ENCODE measurements around the gene CLINT1. TPM values are rescaled to one million over a fixed set of nuclear protein-coding genes. Genes with fewer than 3 reads are reported as not detected.

Gene CLINT1
- total RNA-seq, 1 experiment from 2014 or later, result 79.6 TPM

DNA sequence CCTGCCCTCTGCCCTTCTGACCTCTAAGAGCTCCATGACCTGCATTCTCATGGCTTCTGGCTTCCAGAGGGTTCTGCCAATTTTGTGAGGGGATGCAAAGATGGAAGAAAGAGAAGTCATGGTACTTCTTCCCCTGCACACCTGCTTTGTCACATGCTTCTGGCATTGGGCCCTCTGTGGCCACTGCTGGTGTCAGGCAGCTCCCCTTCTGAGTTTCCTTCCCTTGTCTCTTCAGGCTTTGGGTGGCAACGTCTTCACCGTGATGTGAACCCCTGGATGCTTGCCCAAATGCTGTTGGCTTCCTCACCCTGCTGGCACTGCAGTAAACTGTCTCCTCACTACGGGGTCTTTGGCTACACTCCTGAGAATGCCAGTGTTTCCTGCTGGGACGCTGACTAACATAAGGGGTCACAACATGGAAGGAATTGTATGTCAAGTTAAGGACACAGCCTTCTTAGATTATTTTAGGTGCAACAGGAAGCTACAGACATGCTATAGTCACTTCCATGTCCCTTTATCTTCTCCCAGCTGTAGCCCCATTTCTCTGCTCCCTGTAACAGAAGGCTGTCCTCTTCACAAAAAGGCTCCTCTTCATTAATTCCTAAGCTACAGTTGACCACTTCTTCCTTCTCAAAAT, 8.9 kb upstream of the CLINT1 start:
- Mint-ChIP-seq H3K9me3 (peaks cover 7% of the 10 kb centered on the region), H3K36me3 (peaks cover 5% of the 10 kb centered on the region; the same call in 1 of the 2 replicates), H3K27ac (no peak overlapping the region), H3K4me3 (no peak overlapping the region), H3K27me3 (ENCODE audit: low read depth) (no peaks in the 10 kb centered on the region), H3K4me1 (peaks cover 11% of the 10 kb centered on the region)
- CTCF ChIA-PET, result interaction anchor here (1.2 to 1.7 kb wide), 2 partner anchors 12 to 39 kb away, joined by 4 read pairs; no protein-coding TSS in a partner anchor
- TF ChIP-seq FOXK1 (CRISPR knock-in tag; IDR thresholded peaks at IDR 0.05), result no peak
- no peak for TF ChIP-seq ZMAT4 (CRISPR knock-in tag; IDR thresholded peaks at IDR 0.05)
- no peak for TF ChIP-seq ZNF219 (CRISPR knock-in tag; IDR thresholded peaks at IDR 0.05; ENCODE audit: borderline replicate concordance)
- TF ChIP-seq, protein P1, sequence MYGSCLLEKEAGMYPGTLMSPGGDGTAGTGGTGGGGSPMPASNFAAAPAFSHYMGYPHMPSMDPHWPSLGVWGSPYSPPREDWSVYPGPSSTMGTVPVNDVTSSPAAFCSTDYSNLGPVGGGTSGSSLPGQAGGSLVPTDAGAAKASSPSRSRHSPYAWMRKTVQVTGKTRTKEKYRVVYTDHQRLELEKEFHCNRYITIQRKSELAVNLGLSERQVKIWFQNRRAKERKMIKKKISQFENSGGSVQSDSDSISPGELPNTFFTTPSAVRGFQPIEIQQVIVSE (CRISPR knock-in tag; IDR thresholded peaks at IDR 0.05; ENCODE audit: borderline replicate concordance), result no peak
- TF ChIP-seq ZNF138 (CRISPR knock-in tag; conservative IDR thresholded peaks at IDR 0.05), result no peak
- TF ChIP-seq, protein P2, sequence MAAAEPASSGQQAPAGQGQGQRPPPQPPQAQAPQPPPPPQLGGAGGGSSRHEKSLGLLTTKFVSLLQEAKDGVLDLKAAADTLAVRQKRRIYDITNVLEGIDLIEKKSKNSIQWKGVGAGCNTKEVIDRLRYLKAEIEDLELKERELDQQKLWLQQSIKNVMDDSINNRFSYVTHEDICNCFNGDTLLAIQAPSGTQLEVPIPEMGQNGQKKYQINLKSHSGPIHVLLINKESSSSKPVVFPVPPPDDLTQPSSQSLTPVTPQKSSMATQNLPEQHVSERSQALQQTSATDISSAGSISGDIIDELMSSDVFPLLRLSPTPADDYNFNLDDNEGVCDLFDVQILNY (CRISPR knock-in tag; IDR thresholded peaks at IDR 0.05), result no peak
- no peak for TF ChIP-seq ZBTB43 (CRISPR knock-in tag; IDR thresholded peaks at IDR 0.05)
- no peak for TF ChIP-seq MYBL2 (CRISPR knock-in tag; IDR thresholded peaks at IDR 0.05)
- no peak for TF ChIP-seq ZNF121 (CRISPR knock-in tag; IDR thresholded peaks at IDR 0.05)
- TF ChIP-seq, protein P3, sequence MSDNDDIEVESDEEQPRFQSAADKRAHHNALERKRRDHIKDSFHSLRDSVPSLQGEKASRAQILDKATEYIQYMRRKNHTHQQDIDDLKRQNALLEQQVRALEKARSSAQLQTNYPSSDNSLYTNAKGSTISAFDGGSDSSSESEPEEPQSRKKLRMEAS (CRISPR knock-in tag; IDR thresholded peaks at IDR 0.05), result no peak
- no peak for TF ChIP-seq OVOL2 (CRISPR knock-in tag; IDR thresholded peaks at IDR 0.05; ENCODE audit: borderline replicate concordance)
- TF ChIP-seq, protein P4, sequence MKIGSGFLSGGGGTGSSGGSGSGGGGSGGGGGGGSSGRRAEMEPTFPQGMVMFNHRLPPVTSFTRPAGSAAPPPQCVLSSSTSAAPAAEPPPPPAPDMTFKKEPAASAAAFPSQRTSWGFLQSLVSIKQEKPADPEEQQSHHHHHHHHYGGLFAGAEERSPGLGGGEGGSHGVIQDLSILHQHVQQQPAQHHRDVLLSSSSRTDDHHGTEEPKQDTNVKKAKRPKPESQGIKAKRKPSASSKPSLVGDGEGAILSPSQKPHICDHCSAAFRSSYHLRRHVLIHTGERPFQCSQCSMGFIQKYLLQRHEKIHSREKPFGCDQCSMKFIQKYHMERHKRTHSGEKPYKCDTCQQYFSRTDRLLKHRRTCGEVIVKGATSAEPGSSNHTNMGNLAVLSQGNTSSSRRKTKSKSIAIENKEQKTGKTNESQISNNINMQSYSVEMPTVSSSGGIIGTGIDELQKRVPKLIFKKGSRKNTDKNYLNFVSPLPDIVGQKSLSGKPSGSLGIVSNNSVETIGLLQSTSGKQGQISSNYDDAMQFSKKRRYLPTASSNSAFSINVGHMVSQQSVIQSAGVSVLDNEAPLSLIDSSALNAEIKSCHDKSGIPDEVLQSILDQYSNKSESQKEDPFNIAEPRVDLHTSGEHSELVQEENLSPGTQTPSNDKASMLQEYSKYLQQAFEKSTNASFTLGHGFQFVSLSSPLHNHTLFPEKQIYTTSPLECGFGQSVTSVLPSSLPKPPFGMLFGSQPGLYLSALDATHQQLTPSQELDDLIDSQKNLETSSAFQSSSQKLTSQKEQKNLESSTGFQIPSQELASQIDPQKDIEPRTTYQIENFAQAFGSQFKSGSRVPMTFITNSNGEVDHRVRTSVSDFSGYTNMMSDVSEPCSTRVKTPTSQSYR (CRISPR knock-in tag; IDR thresholded peaks at IDR 0.05), result no peak
- no peak for TF ChIP-seq ZNF263 (CRISPR knock-in tag; IDR thresholded peaks at IDR 0.05; ENCODE audit: low read depth)
- TF ChIP-seq ZNF512 (CRISPR knock-in tag; IDR thresholded peaks at IDR 0.05; ENCODE audit: borderline replicate concordance), result no peak
- no peak for TF ChIP-seq GTF2I (CRISPR knock-in tag; conservative IDR thresholded peaks at IDR 0.05)
- TF ChIP-seq, protein P5, sequence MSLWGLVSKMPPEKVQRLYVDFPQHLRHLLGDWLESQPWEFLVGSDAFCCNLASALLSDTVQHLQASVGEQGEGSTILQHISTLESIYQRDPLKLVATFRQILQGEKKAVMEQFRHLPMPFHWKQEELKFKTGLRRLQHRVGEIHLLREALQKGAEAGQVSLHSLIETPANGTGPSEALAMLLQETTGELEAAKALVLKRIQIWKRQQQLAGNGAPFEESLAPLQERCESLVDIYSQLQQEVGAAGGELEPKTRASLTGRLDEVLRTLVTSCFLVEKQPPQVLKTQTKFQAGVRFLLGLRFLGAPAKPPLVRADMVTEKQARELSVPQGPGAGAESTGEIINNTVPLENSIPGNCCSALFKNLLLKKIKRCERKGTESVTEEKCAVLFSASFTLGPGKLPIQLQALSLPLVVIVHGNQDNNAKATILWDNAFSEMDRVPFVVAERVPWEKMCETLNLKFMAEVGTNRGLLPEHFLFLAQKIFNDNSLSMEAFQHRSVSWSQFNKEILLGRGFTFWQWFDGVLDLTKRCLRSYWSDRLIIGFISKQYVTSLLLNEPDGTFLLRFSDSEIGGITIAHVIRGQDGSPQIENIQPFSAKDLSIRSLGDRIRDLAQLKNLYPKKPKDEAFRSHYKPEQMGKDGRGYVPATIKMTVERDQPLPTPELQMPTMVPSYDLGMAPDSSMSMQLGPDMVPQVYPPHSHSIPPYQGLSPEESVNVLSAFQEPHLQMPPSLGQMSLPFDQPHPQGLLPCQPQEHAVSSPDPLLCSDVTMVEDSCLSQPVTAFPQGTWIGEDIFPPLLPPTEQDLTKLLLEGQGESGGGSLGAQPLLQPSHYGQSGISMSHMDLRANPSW (CRISPR knock-in tag; conservative IDR thresholded peaks at IDR 0.05; ENCODE audit: low read depth), result no peak
- no peak for TF ChIP-seq TEAD4 (CRISPR knock-in tag; IDR thresholded peaks at IDR 0.05)
- DNase-seq (ENCODE audit: low spot score) (no peak), ATAC-seq (no peak)
- POLR2A ChIA-PET, result no interaction called here

Data from WTC11 (cell line).